ENCODE data around the gene CAMKMT. TPM values are rescaled to one million over a fixed set of nuclear protein-coding genes. Genes with fewer than 3 reads are reported as not detected.

CAMKMT gene
- total and polyA plus RNA-seq, 2 donors (not counting 1 experiment from before 2014, with no cell fraction given), result 6.2 to 23.3 TPM

DNA sequence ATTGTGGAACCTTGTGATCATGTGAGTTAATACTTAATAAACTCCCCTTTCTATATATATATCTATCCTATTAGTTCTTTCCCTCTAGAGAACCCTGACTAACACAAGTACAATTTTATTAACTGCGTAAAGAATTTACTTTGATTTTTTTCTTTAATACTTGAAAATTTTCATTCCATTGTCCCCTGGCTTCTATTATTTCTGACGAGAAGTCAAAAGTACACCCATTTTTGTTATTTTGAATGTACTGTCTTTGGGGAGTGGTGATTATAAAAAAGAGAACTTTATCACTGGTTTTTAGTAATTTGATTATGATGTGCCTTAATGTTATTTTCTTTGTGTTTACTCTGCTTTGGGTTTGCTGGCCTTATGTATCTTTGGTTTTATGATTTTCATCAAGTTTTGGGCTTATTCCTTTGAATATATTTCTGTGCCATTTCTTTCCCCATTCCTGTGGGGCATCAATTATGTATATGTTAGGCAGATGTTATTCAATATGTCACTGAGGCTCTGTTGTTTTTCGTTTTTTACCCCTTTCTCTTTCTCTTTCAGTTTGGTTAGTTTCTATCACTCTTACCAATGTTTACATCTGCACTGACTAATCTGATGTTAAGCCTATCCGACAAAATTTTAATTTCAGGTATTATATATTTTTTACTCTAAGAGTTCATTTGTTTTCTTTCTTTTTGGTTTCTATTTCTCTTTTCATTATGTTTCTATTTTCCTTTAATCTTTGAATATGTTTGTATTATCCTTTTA is 271.4 kb downstream of the CAMKMT start:
- no peak overlapping the region for H3K27ac ChIP-seq (ENCODE audit: low read length in 2 of 2)
- no peaks in the 10 kb centered on the region for H3K36me3 ChIP-seq (replicated peaks in 1 of 2; ENCODE audit: control extremely low read depth in 1 of 2, control insufficient read depth in 1 of 2, extremely low read depth in 1 of 2, insufficient read depth in 2 of 2, low read length in 1 of 2)
- DNase-seq (no peak), ATAC-seq (ENCODE audit: low read depth) (no peak)
- no peak overlapping the region for H3K4me3 Mint-ChIP-seq
- no peak overlapping the region for H3K9ac ChIP-seq (ENCODE audit: low read length)
- H3K27ac Mint-ChIP-seq, result no peak overlapping the region
- H3K9me3 ChIP-seq (ENCODE audit: control extremely low read depth in 1 of 3, control insufficient read depth in 2 of 3, insufficient read depth in 1 of 3, low read length in 2 of 3), result peaks cover 0 to 7% (median 0%) of the 10 kb centered on the region in 3 donors
- ChIA-PET CTCF (no interaction called here), POLR2A (no interaction called here)
- H3K27me3 ChIP-seq (replicated peaks in 1 of 4; ENCODE audit: control extremely low read depth in 1 of 4, control insufficient read depth in 3 of 4, insufficient read depth in 4 of 4, low read length in 3 of 4), result no peaks in the 10 kb centered on the region
- H4K20me1 ChIP-seq (ENCODE audit: control insufficient read depth, insufficient read depth, low read length, poor library complexity, severe bottlenecking), result no peaks in the 10 kb centered on the region
- H3K9me3 Mint-ChIP-seq (ENCODE audit: insufficient read depth), result peaks cover 7% of the 10 kb centered on the region
- H3K4me1 Mint-ChIP-seq, result peaks cover 5% of the 10 kb centered on the region
- TF ChIP-seq EZH2 (IDR thresholded peaks at IDR 0.05; ENCODE audit: borderline replicate concordance, insufficient read depth, low read depth, low read length, poor library complexity, severe bottlenecking), result no peak
- TF ChIP-seq, protein P1, sequence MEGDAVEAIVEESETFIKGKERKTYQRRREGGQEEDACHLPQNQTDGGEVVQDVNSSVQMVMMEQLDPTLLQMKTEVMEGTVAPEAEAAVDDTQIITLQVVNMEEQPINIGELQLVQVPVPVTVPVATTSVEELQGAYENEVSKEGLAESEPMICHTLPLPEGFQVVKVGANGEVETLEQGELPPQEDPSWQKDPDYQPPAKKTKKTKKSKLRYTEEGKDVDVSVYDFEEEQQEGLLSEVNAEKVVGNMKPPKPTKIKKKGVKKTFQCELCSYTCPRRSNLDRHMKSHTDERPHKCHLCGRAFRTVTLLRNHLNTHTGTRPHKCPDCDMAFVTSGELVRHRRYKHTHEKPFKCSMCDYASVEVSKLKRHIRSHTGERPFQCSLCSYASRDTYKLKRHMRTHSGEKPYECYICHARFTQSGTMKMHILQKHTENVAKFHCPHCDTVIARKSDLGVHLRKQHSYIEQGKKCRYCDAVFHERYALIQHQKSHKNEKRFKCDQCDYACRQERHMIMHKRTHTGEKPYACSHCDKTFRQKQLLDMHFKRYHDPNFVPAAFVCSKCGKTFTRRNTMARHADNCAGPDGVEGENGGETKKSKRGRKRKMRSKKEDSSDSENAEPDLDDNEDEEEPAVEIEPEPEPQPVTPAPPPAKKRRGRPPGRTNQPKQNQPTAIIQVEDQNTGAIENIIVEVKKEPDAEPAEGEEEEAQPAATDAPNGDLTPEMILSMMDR (IDR thresholded peaks at IDR 0.05), result no peak
- no peaks in the 10 kb centered on the region for H3K79me2 ChIP-seq (ENCODE audit: control insufficient read depth, insufficient read depth, low read length)
- H3K4me1 ChIP-seq (ENCODE audit: control insufficient read depth in 2 of 2, insufficient read depth in 2 of 2, low read length in 2 of 2), result peaks cover 0 to 4% of the 10 kb centered on the region in 2 donors
- WGBS (ENCODE audit: insufficient coverage), result no CpG with 5 or more reads among the region's 4 CpGs
- H3K27me3 Mint-ChIP-seq, result no peaks in the 10 kb centered on the region
- H2AFZ ChIP-seq (ENCODE audit: insufficient read depth, low read depth, low read length, poor library complexity, severe bottlenecking), result no peak overlapping the region
- H3K4me2 ChIP-seq (replicated peaks; ENCODE audit: low read depth, low read length, poor library complexity, severe bottlenecking), result no peak overlapping the region
- no peak overlapping the region for H3K4me3 ChIP-seq (ENCODE audit: control extremely low read depth in 1 of 5, extremely low read depth in 1 of 5, insufficient read depth in 1 of 5, low read depth in 2 of 5, low read length in 4 of 5)
- intact Hi-C loops (cut with micrococcal nuclease), result no loop called here

DNA sequence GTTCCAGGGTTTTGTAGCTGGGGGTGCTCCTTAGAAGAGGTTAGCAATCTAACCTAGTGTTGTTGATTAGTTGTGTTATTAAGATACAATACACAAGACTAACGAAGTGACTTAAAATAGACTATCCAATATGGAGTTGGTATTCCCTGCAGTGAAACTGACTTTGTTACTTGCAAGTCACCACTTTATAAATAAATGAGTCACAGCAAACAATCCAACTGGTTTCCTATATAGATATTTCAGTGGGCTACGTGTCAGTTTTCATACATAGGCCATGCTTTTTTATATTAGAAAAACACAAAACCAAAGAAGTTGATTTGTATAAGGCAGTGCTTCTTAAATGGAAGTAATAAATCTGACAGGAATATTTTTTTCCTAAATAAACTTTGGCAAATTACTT is 274.0 kb downstream of the CAMKMT start:
- Mint-ChIP-seq H3K4me3 (no peak overlapping the region), H3K9me3 (ENCODE audit: insufficient read depth) (peaks cover 7% of the 10 kb centered on the region), H3K4me1 (peaks cover 3% of the 10 kb centered on the region), H3K27ac (no peak overlapping the region), H3K27me3 (no peaks in the 10 kb centered on the region)
- ChIA-PET POLR2A (no interaction called here), CTCF (interaction anchor here (0.8 to 1.0 kb wide), 2 partner anchors 32 to 156 kb away, joined by 3 read pairs; no protein-coding TSS in a partner anchor)
- TF ChIP-seq EZH2 (IDR thresholded peaks at IDR 0.05; ENCODE audit: borderline replicate concordance, insufficient read depth, low read depth, low read length, poor library complexity, severe bottlenecking), result no peak
- TF ChIP-seq, protein P1 (IDR thresholded peaks at IDR 0.05), result no peak
- Histone ChIP-seq H3K4me2 (replicated peaks; ENCODE audit: low read depth, low read length, poor library complexity, severe bottlenecking) (no peak overlapping the region), H2AFZ (ENCODE audit: insufficient read depth, low read depth, low read length, poor library complexity, severe bottlenecking) (no peak overlapping the region), H3K4me3 (ENCODE audit: control extremely low read depth in 1 of 5, extremely low read depth in 1 of 5, insufficient read depth in 1 of 5, low read depth in 2 of 5, low read length in 4 of 5) (no peak overlapping the region), H3K27ac (ENCODE audit: low read length in 2 of 2) (no peak overlapping the region), H4K20me1 (ENCODE audit: control insufficient read depth, insufficient read depth, low read length, poor library complexity, severe bottlenecking) (no peaks in the 10 kb centered on the region), H3K9ac (ENCODE audit: low read length) (no peak overlapping the region), H3K4me1 (ENCODE audit: control insufficient read depth in 2 of 2, insufficient read depth in 2 of 2, low read length in 2 of 2) (no peaks in the 10 kb centered on the region), H3K36me3 (replicated peaks in 1 of 2; ENCODE audit: control extremely low read depth in 1 of 2, control insufficient read depth in 1 of 2, extremely low read depth in 1 of 2, insufficient read depth in 2 of 2, low read length in 1 of 2) (no peaks in the 10 kb centered on the region), H3K79me2 (ENCODE audit: control insufficient read depth, insufficient read depth, low read length) (no peaks in the 10 kb centered on the region), H3K27me3 (replicated peaks in 1 of 4; ENCODE audit: control extremely low read depth in 1 of 4, control insufficient read depth in 3 of 4, insufficient read depth in 4 of 4, low read length in 3 of 4) (no peaks in the 10 kb centered on the region), H3K9me3 (ENCODE audit: control extremely low read depth in 1 of 3, control insufficient read depth in 2 of 3, insufficient read depth in 1 of 3, low read length in 2 of 3) (peaks cover 0 to 7% (median 0%) of the 10 kb centered on the region in 3 donors)
- DNase-seq (no peak), ATAC-seq (ENCODE audit: low read depth) (no peak)
- WGBS (ENCODE audit: insufficient coverage), result no CpG with 5 or more reads among the region's 2 CpGs
- intact Hi-C loops (cut with micrococcal nuclease), result no loop called here

Data from B cell (primary cell).